Measurements from ENCODE around the gene RNF8.
"Not testable (repeated sequence)": the region's sequence is repeated elsewhere in the genome, so short reads cannot be mapped to it uniquely, and the experiment has no call there.

Gene RNF8

GRCh38 chr6:37399131-37399530 lies 45.3 kb downstream of the RNF8 start:
- Histone ChIP-seq H3K4me3 (replicated peaks; ENCODE audit: insufficient read depth, low read length) (no peak overlapping the region), H3K27ac (replicated peaks) (peak overlapping the region; percentile 84; the same call in 1 of the 2 replicates), H3K27me3 (ENCODE audit: insufficient read depth, poor library complexity, severe bottlenecking) (no peaks in the 10 kb centered on the region)
- DNase-seq (ENCODE audit: low read depth in 1 of 2, low spot score in 1 of 2), result peak in 1 of 2 experiments; percentile 13
- TF ChIP-seq, protein P1, sequence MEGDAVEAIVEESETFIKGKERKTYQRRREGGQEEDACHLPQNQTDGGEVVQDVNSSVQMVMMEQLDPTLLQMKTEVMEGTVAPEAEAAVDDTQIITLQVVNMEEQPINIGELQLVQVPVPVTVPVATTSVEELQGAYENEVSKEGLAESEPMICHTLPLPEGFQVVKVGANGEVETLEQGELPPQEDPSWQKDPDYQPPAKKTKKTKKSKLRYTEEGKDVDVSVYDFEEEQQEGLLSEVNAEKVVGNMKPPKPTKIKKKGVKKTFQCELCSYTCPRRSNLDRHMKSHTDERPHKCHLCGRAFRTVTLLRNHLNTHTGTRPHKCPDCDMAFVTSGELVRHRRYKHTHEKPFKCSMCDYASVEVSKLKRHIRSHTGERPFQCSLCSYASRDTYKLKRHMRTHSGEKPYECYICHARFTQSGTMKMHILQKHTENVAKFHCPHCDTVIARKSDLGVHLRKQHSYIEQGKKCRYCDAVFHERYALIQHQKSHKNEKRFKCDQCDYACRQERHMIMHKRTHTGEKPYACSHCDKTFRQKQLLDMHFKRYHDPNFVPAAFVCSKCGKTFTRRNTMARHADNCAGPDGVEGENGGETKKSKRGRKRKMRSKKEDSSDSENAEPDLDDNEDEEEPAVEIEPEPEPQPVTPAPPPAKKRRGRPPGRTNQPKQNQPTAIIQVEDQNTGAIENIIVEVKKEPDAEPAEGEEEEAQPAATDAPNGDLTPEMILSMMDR (IDR thresholded peaks at IDR 0.05; ENCODE audit: insufficient read depth, low read length), result no peak
- no peak for TF ChIP-seq POLR2AphosphoS5 (IDR thresholded peaks at IDR 0.05; ENCODE audit: low read depth)
- TF ChIP-seq, protein P2, sequence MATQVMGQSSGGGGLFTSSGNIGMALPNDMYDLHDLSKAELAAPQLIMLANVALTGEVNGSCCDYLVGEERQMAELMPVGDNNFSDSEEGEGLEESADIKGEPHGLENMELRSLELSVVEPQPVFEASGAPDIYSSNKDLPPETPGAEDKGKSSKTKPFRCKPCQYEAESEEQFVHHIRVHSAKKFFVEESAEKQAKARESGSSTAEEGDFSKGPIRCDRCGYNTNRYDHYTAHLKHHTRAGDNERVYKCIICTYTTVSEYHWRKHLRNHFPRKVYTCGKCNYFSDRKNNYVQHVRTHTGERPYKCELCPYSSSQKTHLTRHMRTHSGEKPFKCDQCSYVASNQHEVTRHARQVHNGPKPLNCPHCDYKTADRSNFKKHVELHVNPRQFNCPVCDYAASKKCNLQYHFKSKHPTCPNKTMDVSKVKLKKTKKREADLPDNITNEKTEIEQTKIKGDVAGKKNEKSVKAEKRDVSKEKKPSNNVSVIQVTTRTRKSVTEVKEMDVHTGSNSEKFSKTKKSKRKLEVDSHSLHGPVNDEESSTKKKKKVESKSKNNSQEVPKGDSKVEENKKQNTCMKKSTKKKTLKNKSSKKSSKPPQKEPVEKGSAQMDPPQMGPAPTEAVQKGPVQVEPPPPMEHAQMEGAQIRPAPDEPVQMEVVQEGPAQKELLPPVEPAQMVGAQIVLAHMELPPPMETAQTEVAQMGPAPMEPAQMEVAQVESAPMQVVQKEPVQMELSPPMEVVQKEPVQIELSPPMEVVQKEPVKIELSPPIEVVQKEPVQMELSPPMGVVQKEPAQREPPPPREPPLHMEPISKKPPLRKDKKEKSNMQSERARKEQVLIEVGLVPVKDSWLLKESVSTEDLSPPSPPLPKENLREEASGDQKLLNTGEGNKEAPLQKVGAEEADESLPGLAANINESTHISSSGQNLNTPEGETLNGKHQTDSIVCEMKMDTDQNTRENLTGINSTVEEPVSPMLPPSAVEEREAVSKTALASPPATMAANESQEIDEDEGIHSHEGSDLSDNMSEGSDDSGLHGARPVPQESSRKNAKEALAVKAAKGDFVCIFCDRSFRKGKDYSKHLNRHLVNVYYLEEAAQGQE (IDR thresholded peaks at IDR 0.05; ENCODE audit: insufficient replicate concordance, low read depth), result no peak
- TF ChIP-seq SPI1 (IDR thresholded peaks at IDR 0.05; ENCODE audit: borderline replicate concordance, low read depth), result no peak
- TF ChIP-seq GABPA (IDR thresholded peaks at IDR 0.05; ENCODE audit: low read depth), result no peak

DNA sequence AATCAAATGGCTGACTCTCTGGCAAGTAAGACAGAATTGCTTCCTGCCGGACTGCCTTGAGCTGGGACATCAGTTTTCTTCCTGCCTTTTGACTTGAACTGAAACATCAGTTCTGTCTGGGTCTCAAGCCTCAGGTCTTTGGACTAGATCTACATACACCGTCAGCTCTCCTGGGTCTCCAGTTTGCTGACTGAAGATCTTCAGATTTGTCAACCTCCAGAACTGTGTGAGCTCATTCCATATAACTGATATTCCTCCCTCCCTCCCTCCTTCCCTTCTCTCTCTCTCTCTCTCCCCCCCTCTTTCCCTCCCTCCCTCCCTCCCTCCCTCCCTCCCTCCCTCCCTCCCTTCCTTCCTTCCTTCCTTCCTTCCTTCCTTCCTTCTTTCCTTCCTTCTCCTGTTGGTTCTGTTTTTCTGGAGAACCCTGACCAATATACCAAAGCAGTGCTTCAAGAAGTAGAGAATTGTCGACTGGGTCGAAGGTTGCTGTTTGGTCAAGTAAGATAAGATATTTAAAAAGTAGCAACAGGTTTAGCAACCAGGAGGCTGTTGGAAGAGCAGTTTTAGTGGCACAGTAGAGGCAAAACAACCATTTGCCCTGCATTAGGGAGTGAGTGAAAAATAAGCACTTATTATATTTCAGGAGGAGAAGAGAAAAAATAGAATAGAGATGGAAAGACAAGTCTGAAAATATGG lies 46.2 kb downstream of the RNF8 start:
- TF ChIP-seq SPI1 (IDR thresholded peaks at IDR 0.05; ENCODE audit: borderline replicate concordance, low read depth) (no peak), POLR2AphosphoS5 (IDR thresholded peaks at IDR 0.05; ENCODE audit: low read depth) (no peak), GABPA (IDR thresholded peaks at IDR 0.05; ENCODE audit: low read depth) (no peak)
- Histone ChIP-seq H3K27ac (replicated peaks) (no peak overlapping the region), H3K27me3 (ENCODE audit: insufficient read depth, poor library complexity, severe bottlenecking) (no peaks in the 10 kb centered on the region), H3K4me3 (replicated peaks; ENCODE audit: insufficient read depth, low read length) (no peak overlapping the region)
- no peak for DNase-seq (ENCODE audit: low read depth in 1 of 2, low spot score in 1 of 2)

DNA sequence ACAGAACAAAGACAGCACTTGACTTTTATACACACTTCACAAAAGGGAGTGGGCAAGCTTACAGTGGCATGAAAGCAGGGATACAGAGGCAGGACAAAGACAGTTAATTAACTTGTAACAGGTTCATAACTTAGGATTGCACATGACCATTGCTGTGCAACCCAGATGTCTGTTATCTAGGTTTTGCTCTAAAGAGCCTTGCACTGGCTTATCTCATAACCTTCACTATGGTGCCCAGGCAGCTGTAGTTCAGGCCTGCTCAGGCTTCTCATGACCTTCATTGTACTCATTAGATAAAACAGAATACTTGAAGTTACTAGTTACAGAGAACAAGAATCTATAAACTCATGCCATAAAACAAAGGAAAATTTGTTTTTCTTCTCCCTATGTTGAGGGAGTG lies 47.9 kb downstream of the RNF8 start:
- DNase-seq (ENCODE audit: low read depth in 1 of 2, low spot score in 1 of 2); H3K27me3 ChIP-seq (ENCODE audit: insufficient read depth, poor library complexity, severe bottlenecking); H3K4me3 ChIP-seq (replicated peaks; ENCODE audit: insufficient read depth, low read length); H3K27ac ChIP-seq (replicated peaks): not testable (repeated sequence)

DNA sequence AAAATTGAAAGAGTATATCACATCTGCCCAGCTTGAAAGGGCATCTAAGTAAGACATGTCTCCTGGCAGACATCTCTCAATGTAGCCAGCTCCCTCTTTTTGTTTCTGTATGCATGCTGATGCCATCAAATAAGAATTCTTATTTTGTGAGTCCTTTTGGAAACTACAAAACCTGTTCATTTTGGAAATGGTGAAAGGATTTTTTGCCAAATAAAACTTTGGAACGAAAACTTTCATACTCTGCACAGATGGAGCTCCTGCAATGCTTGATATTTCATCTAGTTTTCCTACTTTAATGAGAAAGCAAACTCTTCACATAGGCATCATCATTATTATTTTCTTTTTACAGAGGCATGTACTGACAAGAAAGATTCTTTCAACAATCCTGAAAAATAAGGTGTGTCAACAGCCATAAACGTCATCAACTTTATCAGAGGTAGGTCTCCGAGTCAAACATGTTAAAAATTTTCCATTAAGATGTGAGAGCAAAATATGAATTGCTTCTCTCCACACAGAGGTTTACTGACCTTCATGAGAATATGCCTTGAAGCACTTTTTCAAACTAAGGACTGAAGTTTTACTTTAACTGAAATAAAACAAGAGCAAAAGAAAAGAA lies 53.1 kb downstream of the RNF8 start:
- Histone ChIP-seq H3K4me3 (replicated peaks; ENCODE audit: insufficient read depth, low read length) (no peak overlapping the region), H3K27me3 (ENCODE audit: insufficient read depth, poor library complexity, severe bottlenecking) (no peaks in the 10 kb centered on the region), H3K27ac (replicated peaks) (no peak overlapping the region)
- no peak for TF ChIP-seq GABPA (IDR thresholded peaks at IDR 0.05; ENCODE audit: low read depth)
- TF ChIP-seq SPI1 (IDR thresholded peaks at IDR 0.05; ENCODE audit: borderline replicate concordance, low read depth), result no peak
- TF ChIP-seq, protein P1 (IDR thresholded peaks at IDR 0.05; ENCODE audit: insufficient read depth, low read length), result no peak
- no peak for TF ChIP-seq POLR2AphosphoS5 (IDR thresholded peaks at IDR 0.05; ENCODE audit: low read depth)
- TF ChIP-seq, protein P2 (IDR thresholded peaks at IDR 0.05; ENCODE audit: insufficient replicate concordance, low read depth), result no peak
- no peak for DNase-seq (ENCODE audit: low read depth in 1 of 2, low spot score in 1 of 2)
